Measurements from ENCODE around the gene NTMT1.

The NTMT1 gene

DNA sequence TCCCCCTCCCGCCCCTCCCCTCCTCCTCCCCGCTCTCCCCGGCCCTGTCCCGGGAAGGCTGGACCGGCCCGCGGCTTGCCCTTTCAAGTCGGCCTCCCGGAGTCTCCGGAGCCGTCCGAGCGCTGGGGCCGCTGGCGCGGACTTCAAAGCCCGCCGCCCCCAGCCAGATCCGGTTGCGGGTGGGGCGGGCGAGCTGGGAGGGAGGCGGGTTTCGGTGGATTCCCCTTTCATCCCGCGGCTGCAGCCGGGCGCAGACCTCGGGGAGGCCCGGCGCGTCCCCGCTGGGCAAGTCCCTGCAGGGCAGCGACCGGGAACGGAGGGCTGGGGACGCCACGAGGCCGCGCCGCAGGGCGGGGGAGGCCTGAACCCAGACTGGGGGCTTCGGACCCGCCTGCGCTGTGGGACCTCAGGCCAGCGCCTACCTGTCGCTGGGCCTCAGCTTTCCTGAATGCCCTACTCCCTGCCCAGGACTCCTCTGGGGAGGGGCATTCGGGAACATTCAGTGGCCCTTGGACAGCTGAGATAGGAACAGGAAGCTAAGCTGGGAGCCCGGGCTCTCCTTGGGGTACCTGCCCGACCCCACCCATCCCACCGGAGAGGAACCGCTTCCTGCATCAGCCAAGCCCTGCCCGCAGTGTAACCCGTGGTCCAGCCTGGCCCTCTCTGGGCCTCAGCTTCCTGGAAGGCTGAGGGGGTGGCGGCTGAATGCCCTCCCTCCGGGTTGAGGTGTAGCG lies 28.4 kb upstream of the NTMT1 start:
- DNase-seq: peak; percentile 56

DNA sequence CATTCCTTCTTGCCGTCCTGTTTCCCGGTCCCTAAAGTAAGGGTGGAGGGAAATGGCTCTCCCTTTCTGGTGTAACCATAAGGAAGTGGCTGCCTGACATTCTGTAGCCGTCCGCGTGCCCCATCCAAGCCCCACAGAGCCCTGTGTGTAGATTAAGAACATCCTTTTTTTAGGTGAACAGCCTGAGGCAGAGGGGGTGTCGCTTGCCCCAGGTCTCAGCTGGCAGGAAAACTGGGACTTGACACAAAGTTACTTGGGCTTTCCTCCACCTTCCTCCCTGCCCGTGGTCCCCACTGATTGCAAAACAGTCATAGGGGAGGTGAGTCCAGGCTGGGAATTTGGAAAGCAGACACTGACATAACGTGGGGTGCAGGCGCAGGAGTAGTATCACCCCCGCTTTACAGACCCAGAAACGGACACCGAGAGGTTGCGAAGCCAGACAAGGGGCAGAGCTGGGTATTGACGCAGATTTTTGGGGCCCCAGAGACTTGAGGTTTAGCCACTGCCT lies 27.8 kb upstream of the NTMT1 start:
- DNase-seq: no peak

DNA sequence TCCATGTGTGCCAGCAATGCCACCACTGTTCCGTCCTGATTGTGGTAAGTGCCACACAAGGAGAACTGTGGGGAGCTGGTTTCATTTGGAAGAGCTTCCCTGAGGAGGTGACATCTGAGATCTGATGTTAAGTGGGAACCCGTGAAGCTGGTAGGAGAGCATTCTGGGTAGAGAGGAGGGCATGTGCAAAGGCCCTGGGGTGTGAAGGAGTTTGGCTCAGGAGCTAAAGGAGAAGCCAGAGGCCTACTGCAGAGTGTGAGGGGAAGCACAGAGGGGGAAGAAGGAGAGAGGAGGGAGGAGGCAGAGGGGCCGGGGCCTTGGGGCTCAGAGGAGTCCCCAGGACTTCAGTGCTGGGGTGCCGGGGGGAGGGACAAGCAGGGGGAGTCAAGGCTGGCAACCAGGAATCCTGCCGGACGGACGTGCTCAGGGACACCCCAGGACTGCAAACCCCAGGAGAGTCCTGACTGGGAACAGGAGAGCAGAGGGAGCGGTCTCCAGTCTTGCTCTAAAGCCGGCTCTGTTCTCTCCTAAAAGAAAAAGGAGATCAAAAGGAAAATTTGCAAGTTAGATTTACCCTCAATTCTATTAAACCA lies 24.8 kb upstream of the NTMT1 start:
- no peak for DNase-seq

DNA sequence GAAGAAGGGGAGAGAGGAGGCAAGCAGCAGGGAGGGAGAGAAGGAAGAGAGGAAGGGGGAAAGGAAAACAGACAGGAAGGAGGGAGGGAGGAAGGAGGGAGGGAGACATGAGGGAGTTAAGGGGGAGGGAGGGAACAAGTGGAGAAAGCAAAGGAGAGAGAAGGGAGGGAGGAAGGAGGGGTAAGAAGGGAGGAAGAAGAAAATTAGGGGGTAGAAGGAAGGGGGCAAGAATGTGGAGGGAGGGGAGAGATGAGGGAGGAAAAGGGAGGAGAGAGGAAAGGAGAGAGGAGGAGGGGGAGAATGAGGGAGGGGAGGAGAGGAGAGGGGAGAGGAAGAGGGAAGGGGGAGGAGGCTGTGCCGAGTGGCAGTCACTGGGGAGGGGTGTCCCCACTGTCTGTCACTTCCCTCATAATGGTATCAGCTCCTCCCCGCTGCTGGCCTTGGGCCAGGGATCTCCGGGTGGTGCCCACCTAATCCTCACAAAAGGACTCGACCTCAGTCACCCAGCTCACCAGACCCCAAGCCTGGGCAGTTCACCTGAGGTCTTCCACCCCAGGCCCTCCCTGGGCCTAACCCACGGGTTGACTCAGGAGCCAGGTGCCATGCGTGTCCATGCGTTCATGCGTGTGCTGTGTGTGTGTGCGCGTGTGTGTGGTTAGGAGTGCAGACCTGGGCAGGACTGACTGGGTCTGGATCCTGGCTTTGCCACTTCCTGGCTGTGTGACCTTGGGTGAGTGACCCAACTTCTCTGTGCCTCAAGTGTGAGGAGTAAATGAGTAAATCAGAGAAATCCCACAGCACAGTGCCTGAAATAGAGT lies 23.2 kb upstream of the NTMT1 start:
- no peak for DNase-seq

DNA sequence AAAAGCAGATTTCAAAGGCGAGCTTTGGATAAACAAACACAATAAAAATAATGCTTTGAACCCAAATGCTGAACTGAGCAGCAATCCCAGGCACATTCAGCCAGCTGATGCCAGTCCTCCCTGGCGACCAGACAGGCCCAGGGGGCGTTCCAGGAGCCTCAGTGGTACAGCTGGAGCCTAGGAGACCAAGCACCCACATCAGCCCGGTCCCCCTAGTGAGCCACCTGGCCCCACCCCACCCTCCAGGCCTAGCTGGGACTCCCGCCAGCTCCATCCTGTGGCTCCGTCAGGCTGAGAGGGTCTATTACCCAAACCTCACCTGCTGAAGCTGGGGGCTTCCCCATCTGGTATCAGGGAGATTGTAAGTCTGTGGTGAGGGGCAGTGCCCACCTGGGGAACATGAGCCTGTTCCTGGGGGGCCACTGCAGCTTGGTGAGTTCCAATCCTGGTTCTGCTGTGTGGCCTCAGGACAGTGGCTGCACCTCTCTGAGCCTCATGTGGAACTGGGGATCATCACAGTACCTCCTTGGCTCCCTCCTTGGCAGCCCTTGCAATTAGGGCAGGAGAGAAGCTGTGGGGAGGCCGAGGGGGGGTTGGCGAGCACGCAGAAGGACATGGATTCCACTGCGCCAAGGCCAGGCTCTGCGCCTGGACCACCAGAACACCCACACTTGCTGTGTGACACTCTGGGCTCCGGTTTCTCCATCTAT lies 21.8 kb upstream of the NTMT1 start:
- no peak for DNase-seq

DNA sequence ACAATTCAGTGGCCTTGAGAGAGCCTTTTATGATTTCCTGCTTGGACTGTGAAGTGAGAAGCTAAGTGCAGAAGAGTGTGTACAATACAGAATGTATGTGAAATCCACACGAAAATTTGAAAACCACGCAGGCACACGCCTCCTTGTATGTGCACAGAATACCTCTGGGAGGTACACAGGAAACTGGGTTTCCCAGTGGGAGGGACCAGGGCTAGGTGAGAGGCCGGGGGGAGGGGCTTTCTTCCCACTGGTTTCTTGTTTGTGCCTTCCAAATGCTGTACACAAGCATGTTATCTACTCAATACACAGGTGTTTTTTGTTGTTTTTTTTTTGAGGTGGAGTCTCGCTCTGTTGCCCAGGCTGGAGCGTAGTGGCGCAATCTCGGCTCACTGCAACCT lies 21.2 kb upstream of the NTMT1 start:
- DNase-seq: no peak

DNA sequence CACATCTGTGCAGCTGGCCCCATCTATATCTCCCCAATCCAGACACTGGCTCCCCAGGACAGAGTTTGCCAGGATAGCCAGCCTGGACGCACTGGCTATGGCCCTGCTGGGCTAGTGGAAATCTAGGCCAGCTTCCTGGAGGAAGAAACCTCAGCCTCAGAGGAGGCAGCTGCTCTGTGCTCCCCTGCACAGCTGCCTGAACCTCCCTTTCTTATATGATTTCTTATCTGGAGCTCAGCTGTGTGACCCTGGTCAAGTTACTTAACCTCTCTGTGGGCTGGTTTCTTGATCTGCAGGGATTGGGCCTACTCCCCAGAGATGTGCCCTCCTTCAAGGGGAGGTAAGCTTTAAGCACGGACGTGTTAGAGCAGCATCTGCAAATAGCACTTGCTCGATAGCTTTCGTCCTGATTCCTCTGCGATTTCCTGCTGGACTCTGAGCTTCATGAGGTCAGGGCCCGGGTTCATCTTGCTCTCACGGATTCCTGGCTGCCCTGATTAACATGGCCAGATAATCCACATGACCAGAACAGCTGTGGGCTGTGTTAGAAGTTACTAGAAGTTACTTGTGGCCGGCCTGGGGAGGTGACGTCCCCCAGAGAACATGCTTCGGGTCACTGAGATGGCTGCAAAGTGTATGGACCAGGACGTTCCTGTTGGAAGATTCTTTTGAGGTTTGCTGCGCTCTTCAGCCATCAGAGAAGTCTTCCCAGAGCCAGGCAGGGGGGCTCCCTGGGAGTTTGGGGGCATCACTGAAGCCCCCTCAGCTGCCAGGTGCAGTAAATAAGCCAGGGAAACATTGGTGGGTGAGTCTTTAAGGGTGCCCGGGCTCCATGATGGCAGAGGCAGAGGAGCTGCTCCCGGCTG lies 19.6 kb upstream of the NTMT1 start:
- no peak for DNase-seq

DNA sequence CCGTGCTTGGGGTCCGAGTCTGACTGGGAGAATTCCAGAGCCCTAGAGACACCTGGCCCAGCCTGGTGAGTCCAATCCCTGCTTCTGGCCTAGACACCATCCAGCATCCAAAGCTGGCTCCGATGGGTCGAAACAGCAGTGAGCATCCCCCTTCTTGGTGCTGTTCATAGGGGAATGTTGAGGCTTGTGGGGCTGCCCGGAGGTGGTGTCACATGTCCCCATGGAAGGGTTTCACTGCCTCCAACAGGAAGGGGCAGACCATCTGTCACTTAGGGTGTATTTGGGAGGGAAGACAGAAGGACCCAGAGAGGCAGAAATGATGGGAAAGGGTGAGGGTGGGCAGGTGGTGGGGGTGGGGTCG lies 19.0 kb upstream of the NTMT1 start:
- no peak for DNase-seq

DNA sequence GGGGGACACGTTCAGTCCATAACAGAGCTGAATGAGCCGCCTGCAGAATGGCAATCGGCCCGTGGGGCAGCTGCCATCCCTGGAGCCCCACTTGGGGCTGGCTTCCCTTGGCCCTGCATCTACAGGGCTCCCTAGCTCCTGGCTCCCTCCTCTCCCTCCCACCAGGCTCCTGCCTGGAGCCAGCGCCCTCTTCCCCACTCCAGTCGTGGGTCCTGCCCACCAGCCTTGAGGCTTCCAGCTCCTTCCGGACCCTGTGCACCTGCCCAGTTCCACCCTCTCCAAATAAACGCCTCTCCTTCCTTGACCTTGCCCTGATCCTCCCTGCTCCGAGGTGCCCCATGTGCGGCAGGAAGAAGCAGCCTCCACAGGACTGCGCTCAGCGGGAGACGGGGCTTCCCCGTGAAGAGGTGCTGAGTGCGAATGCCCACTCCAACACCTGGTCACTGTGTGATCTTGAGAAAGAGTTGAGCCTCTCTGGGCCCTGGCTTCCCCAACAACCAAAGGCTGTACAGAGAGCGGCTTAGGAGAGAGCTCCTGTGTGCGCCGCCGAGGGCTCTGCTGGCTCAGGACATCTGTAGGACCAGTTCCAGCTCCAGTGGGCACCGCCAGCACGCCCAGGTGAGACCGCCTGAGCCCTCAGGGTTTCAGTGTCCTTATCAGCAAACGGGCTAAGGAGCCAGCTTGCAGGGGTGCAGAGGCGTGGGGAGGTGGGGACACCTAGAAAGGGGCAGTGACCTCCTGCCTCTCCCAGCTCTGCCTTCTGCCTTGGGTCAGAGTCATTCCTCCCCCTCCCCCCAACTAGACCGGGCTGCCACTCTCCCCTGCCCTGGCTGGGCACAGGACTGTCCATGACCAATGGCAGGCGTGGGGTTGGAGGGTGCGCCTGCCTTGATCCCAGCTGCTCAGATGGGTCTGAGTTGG lies 17.1 kb upstream of the NTMT1 start:
- no peak for DNase-seq

DNA sequence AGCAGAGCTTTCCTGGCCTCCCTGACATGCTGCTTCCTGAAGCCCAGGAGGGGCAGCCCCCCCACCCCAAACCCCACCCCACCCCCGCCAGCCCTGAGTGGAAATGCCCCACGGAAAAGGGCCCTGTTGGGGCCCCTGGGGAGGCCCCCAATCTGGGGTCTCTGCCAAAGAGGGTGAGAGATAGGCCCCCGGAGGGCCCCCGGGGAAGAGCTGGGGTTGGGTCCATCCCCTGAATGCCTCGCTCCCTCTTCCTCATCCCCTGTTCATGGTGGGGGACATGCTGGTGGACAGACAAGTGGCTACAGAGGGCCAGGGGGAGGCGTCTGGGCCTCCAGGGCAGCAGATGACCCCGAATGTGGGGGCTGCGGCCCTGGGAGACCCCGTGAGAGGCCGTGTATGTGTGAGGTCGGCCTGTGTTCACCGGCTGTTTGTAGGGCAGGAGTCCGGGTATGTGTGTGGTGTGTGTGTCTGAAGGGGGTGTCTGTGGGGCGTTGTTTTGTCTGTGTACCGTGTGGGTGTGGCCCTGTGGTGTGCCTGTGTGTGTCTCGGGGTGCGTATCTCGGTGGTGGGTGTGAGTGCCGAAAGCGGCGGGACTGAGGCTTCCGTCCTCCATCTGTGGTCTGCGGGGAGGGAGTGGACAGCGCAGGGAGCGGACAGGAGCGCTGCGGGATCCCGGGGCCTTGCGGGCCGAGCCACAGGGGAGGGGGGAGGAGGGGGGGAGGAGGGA lies 16.3 kb upstream of the NTMT1 start:
- DNase-seq: no peak

DNA sequence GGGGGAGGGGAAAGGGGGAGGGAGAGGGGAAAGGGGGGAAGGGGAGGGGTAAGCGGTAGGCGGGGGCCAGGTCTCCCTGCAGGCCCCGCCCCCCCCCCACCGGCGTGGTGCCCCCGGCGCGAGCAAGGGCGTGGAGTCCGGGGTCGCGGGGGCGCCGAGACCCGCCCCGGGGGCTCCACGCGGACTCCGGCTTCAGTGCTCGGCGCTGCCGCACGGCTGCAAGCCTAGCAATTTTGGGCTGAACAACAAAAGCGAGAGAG lies 15.8 kb upstream of the NTMT1 start:
- no peak for DNase-seq

DNA sequence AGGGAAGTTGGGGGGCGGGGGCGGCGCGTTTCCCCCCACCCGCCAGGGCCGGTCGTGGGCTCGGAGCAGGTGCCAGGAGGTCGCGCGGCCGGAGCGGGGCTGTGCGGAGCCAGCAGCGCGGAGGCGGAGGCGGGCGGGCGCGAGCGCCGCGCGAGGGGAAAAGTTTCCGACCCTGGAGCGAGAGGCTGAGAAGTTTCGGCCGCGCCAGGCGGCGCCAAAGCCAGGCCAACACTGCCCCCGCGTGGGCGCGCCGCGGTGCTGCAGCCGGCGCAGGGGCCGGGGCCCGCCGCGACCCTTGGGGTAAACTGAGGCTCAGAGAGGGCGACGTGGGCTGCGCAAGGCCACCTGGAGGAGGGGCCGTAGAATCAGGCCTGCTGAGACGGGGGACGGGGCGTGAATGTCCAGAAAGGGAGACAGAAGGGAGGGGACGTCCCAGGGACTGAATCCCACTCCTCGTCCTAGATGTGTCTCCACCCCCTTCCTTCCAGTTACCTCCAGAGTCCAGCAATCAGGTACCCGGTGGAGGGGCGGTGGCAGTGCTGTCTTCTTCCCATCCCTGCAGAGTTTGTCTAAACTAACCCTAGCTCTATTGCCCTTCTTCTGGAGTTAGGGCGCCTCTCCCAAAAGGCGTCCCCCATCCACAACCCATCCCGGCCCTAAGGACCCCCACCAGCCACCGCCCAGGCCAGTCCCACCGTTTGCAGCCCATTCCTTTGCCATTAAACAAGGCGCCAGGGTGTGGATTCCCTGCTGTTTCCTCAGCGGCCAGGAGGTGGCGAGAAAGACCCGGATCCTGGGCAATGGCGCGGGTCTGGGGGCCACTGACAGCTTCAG lies 15.3 kb upstream of the NTMT1 start:
- peak; percentile 60 for DNase-seq

DNA sequence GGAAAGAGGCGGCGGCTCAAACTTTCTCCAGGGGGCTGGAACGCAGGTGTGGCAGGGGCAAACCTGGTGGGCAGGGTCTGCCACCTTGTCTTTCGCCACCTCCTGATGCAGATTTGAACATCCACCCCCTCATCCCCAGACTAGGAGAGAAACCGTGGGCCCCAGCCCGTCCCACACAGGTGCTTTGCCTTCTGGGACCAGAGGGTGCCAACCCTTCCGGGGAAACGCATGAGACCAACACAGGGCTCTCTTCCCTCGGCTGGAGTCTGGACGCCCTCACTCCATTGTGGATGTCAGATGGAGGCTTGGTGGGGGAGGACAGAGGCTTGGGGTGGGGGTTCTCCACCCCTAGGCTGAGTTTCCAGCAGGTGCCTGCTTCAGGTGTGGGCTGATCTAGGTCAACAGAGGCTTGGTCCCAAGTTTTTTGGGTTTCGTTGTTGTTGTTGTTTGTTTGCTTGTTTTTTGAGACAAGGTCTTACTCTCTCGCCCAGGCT lies 14.6 kb upstream of the NTMT1 start:
- no peak for DNase-seq

DNA sequence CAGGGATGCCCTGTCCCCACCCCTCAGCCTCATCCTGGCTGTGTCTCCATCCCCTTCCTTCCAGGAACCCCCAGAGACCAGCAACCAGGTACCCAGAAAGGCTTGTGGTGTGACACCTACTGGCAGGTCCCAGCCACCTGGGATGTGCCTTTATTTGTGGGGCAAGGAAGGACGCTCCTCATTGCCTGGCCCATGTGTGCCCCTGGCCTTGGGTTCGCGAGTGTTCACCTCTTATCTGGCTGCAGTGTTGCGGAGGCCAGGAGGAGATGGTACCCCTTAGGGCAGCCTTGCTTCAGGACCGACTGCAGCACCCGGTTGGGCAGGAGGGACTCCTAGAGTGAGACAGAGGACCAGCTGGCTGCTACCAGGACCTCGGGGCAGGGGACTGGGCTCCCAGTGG lies 13.8 kb upstream of the NTMT1 start:
- no peak for DNase-seq

DNA sequence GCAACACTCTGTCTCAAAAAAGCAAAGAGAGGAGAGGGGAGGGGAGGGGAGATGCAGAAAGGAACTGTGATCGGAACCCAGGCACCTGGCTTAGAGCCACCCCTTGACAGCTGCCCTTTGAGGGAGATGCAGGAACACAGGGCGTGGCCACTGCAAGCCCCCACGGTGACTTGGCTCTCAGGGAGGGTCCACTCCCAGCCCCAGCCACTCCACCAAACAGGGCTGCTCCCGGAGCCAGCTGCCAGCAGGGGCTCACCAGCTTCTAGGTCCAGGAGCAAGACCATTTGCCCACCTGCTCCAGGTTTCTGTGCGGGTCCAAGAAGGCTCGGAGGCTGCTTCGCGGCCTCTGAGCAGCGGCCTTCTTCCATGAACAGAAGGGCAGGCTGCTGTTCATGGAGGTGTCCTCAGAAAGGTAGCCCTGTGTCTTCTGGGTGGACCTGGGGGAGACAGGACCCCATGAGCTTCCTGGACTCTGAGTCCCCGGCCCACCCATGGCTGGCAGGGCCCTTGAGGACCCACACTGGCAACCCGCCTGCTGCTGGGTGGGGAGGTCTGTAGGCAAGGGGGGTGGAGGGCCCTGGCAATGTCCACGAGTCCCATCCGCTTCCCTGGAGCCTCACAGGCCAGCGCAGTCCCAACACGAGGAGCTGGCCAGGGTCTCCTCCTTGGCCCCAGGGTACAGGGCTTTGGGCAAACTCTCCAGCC lies 13.0 kb upstream of the NTMT1 start:
- DNase-seq: no peak

DNA sequence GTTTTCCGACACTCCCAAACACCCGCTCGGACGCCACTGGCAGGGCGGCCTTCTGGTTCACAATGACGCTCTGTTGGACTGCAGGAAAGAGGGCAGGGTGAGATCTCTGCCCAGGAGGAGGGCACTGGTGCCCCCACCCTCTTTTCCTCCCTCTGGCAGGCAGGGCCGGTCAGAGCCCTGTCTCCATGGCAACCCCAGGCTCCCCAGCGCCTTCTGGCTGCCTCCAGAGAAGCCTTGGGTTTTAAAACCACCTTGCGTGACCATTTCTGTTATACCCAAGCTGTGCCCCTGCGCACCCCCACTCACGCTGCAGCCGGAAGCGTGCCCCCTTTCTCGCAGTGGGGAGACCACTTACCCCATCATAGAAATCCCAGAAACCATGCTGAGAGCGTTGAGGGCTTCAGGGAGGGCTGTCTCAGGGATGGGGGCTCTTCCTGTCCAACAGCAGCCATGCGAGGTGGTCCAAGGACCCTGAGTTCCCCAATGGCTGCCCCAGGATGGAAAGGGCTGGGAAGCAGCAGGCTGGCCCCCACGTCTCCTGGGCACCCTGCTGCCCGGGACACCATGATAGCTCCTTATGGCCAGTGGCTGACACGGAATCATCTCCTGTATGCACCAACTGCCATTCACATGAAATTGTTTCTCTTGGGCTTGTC lies 12.3 kb upstream of the NTMT1 start:
- no peak for DNase-seq

DNA sequence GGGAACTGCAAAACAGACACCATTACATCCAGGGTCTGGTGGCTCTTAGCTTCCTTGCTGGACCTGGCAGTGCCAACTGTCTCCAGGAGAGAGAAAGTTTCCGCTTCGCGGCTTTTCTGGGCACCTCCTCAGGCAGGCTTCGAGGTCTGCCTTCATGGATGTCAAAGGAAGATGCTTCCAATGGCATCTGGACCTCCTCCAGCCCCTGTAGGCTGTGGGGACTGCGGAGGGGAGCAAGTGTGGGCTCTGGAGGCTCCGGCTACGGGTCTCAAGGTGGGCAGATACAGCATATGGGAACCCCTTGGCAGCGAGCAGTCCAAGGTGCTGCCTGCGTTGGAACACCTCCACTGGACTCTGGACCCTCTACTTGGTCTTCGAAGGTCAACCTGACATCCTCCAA lies 11.0 kb upstream of the NTMT1 start:
- DNase-seq: no peak

Data from HCEC 1CT (cell line).